ENCODE data around the gene TMOD1.

Gene TMOD1

DNA sequence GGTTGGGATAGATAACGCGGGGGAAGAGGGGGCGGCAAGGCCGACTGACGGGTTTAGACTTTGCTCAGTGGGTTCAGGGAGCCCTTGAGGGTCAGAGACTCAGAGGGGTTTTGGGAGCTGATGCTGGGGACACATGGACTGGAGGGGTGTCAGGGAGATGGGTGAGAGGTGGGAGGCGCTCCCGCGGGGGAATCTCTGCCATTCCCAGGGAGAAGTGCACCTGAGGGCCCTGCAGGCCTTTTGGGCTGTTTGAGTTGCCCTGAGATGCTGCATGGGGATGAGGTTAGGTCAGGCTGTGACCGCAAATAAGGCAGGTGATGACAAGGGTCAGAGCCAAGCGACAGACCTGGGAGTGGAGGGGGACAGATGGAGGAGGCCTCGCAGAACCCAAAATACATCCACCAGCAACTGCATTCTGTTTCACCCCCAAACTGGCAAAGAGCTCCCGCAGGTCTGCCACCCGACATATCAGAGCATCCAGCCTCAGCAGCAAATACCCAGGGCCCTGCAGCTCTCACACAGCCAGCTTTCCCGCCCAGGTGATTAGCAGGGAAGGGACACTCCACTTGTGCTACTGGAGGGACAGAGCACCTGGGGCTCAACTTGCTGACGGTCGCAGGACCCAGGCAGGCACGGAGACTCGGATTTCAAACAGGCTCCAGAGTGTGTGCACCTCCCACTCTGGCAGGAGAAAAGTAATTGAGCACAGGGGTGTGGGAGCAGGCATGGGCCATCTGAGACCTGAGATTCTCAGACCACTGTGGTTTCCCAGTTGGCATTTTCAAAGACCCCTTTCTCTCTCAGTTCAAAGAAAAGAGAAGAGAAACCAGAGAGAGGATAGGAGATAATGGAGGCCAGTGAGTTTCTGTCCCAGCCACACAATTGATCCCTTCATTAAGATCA is 26.4 kb downstream of the TMOD1 start:
- no peak for TF ChIP-seq CTCF (IDR thresholded peaks at IDR 0.05; ENCODE audit: insufficient read depth, missing control alignments)
- FAIRE-seq (no peak), DNase-seq (ENCODE audit: insufficient read length, low spot score) (no peak)

DNA sequence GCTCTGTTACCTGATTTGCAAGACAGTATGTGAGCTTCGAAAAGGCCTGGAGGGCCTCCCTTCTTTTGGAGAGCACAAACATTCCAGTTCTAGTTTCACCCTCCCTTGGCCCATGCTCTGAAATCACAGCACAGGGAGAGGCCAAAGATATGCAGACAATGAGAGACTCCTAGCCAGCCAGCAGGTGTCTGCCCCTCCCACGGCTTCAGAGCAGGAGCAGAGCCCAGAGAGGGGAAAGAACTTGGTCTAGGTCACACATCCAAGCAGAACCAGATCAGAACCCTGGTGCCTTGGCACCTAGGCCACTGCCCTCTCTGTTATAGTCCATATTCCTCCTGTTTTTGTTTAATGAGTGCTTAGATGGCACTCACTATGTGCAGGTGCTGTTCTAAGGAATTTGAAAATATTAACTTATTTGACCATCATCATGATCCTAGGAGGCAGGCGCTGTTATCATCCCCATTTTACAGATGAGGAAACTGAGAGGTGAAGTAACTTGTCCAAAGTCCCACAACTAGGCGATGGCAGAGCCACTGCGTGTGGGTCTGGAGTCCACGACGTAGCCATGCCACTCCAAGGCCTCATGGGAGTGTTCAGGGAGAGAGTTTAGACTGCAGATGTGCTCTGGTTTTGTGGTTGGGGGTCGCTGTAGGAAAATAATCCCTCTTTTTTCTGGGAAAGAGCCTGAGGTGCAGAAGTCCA is 27.2 kb downstream of the TMOD1 start:
- no peak for FAIRE-seq
- TF ChIP-seq CTCF (IDR thresholded peaks at IDR 0.05; ENCODE audit: insufficient read depth, missing control alignments): no peak
- no peak for DNase-seq (ENCODE audit: insufficient read length, low spot score)

DNA sequence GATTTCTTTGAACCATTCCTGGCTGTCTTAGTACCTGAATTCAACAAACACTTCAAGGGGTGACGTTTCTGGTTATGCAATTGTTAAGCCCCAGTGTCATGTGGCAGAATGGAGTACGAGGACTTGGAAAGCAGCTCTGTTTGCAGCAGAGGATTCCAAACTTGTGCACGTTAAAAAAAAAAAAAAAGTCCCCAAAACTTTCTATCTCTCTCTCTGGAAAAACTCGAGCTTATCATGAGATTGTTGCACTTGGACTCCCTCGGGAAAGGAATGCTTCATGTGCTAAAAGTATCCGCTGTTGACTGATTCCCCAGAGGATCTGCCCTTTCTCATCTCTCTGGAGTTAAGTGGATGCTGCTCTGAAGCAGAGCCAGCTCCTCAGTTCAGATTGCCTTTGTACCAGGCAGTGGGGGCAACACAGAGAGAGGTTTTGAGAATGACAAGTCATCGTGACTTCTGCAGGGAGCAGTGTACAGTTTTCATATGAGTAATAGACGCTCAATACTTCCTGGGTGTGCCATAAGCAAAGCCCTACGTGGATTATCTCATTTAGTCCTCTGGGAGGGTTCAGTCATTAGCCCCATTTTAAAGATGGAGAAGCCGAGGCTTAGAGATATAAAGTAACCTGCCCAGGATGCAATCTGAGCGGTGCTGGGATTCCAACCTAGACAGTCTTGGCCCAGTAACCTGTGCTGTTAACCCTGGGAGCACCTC is 28.1 kb downstream of the TMOD1 start:
- FAIRE-seq: no peak
- no peak for TF ChIP-seq CTCF (IDR thresholded peaks at IDR 0.05; ENCODE audit: insufficient read depth, missing control alignments)

GRCh38 chr9:97531888-97532376 is 30.5 kb downstream of the TMOD1 start:
- DNase-seq (ENCODE audit: insufficient read length, low spot score) (no peak), FAIRE-seq (no peak)
- no peak for TF ChIP-seq CTCF (IDR thresholded peaks at IDR 0.05; ENCODE audit: insufficient read depth, missing control alignments)

More for the DNA sequence above, 28.1 kb downstream of the TMOD1 start:
- no peak for DNase-seq (ENCODE audit: insufficient read length, low spot score)

GRCh38 chr9:97534185-97534584 is 32.7 kb downstream of the TMOD1 start:
- TF ChIP-seq CTCF (IDR thresholded peaks at IDR 0.05; ENCODE audit: insufficient read depth, missing control alignments): no peak
- no peak for DNase-seq (ENCODE audit: insufficient read length, low spot score)
- FAIRE-seq: no peak

- no peak for TF ChIP-seq CTCF (IDR thresholded peaks at IDR 0.05; ENCODE audit: insufficient read depth, missing control alignments)
- DNase-seq (ENCODE audit: insufficient read length, low spot score) (no peak), FAIRE-seq (no peak)
These were observed 33.6 kb downstream of the TMOD1 start for GRCh38 chr9:97534961-97535594.
